ENCODE results near the gene TFEB. TPM values are rescaled to one million over a fixed set of nuclear protein-coding genes. Genes with fewer than 3 reads are reported as not detected.
A peak's percentile ranks its signal among the peaks of the same experiment; 100 is the strongest.

TFEB gene
- total and polyA plus RNA-seq, 2 donors (not counting 1 experiment from before 2014, with no cell fraction given): 1.9 to 7.6 TPM

DNA sequence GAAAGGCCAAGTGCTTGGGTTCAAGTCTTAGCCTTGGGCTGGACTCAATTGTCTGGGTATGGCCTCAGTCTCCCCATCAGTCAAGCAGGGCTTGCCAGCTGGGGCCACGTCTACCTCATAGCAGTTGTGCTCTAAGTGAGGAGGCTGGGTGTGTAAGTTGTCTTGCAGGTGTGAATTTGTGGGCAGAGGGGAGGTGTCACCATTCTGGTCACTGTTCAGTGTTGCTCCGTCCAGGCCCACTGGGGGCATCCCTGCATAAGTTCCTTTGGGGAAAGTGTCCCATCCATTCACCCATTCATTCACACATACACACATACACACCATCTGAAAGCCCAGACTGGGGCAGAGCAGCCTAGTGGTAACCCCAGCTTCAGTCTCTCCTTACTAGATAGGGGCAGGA, 36.3 kb downstream of the TFEB start:
- H3K79me2 ChIP-seq (ENCODE audit: control insufficient read depth, insufficient read depth, low read length): no peaks in the 10 kb centered on the region
- no peak overlapping the region for H3K4me3 ChIP-seq (replicated peaks in 1 of 4; ENCODE audit: control extremely low read depth in 1 of 4, insufficient read depth in 1 of 4, low read depth in 3 of 4, low read length in 4 of 4)
- H3K4me1 ChIP-seq (ENCODE audit: control insufficient read depth, extremely low read depth, insufficient read depth, low read length): peaks cover 4% of the 10 kb centered on the region
- H3K4me2 ChIP-seq (ENCODE audit: extremely low read depth, insufficient read depth, low read length): no peak overlapping the region
- H3K9ac ChIP-seq (ENCODE audit: insufficient read depth, low read length): no peak overlapping the region
- no peak overlapping the region for H2AFZ ChIP-seq (ENCODE audit: low read length)
- no peaks in the 10 kb centered on the region for H4K20me1 ChIP-seq (ENCODE audit: control insufficient read depth, extremely low read depth, insufficient read depth, low read length)
- peak overlapping the region; percentile 52 for H3K27ac ChIP-seq (ENCODE audit: insufficient read depth, low read length)
- H3K27me3 ChIP-seq (ENCODE audit: control insufficient read depth, insufficient read depth, low read length): no peaks in the 10 kb centered on the region
- no peaks in the 10 kb centered on the region for H3K36me3 ChIP-seq (ENCODE audit: control insufficient read depth, insufficient read depth, low read length)
- no peaks in the 10 kb centered on the region for H3K9me3 ChIP-seq (ENCODE audit: control insufficient read depth, insufficient read depth, low read depth, low read length)
- TF ChIP-seq EZH2 (IDR thresholded peaks at IDR 0.05; ENCODE audit: low read length, missing control alignments) (no peak), CTCF (conservative IDR thresholded peaks at IDR 0.05 in 1 of 2, IDR thresholded peaks at IDR 0.05 in 1 of 2; ENCODE audit: low read depth in 1 of 2, low read length in 2 of 2) (no peak)
- no peak for DNase-seq (ENCODE audit: low read depth in 2 of 2)

DNA sequence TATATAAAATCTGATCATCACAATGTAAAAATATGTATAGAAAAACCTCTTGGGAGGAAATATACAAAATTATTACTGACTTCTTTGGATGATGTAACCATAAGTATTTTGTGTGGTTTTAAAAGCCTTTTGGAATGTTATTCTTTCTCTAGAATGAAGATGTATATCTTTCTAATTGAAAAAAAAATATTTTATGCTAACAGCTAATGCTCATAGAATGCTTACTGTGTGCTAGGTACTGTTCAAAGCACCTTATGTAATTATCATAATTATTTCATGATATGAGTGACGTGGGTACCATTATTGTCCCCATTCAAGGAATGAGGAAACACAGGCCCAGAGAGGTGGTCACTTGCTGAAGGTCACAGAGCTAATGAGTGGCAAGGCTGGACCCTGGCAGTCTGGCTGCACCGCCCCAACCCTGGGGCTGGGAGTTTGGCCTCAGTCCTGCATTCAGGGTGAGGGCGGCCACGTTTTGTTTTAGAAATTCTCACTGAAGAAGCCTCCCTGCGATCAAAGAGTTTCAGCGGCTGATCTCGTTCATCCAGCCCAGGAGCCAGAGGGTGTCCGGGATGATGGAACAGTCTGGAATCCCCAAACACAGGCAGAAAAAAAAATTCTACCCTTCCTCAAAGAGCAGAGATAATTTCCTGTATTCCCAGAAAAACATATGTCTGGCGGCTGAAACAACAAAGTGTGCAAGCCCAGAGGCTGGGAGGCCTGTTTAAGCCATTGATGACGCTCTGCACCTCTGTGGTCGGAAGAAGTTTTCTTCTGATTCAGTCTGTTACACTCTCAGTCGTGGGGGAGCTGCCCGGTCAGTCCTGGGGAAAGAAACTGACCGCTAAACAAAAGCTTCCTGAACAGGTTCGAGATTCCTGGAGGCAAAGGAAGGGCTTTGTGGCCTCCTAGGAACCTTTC, 37.3 kb downstream of the TFEB start:
- Histone ChIP-seq H3K9me3 (ENCODE audit: control insufficient read depth, insufficient read depth, low read depth, low read length) (no peaks in the 10 kb centered on the region), H4K20me1 (ENCODE audit: control insufficient read depth, extremely low read depth, insufficient read depth, low read length) (no peaks in the 10 kb centered on the region), H2AFZ (ENCODE audit: low read length) (no peak overlapping the region), H3K27me3 (ENCODE audit: control insufficient read depth, insufficient read depth, low read length) (no peaks in the 10 kb centered on the region), H3K27ac (ENCODE audit: insufficient read depth, low read length) (peak overlapping the region; percentile 52), H3K4me3 (replicated peaks in 1 of 4; ENCODE audit: control extremely low read depth in 1 of 4, insufficient read depth in 1 of 4, low read depth in 3 of 4, low read length in 4 of 4) (no peak overlapping the region), H3K79me2 (ENCODE audit: control insufficient read depth, insufficient read depth, low read length) (no peaks in the 10 kb centered on the region), H3K9ac (ENCODE audit: insufficient read depth, low read length) (no peak overlapping the region), H3K4me1 (ENCODE audit: control insufficient read depth, extremely low read depth, insufficient read depth, low read length) (peaks cover 4% of the 10 kb centered on the region), H3K4me2 (ENCODE audit: extremely low read depth, insufficient read depth, low read length) (no peak overlapping the region), H3K36me3 (ENCODE audit: control insufficient read depth, insufficient read depth, low read length) (no peaks in the 10 kb centered on the region)
- no peak for TF ChIP-seq CTCF (conservative IDR thresholded peaks at IDR 0.05 in 1 of 2, IDR thresholded peaks at IDR 0.05 in 1 of 2; ENCODE audit: low read depth in 1 of 2, low read length in 2 of 2)
- TF ChIP-seq EZH2 (IDR thresholded peaks at IDR 0.05; ENCODE audit: low read length, missing control alignments): no peak
- DNase-seq (ENCODE audit: low read depth in 2 of 2): peak; percentile 77 to 98

- Histone ChIP-seq H3K36me3 (ENCODE audit: control insufficient read depth, insufficient read depth, low read length) (no peaks in the 10 kb centered on the region), H3K27ac (ENCODE audit: insufficient read depth, low read length) (no peak overlapping the region), H2AFZ (ENCODE audit: low read length) (no peak overlapping the region), H3K9me3 (ENCODE audit: control insufficient read depth, insufficient read depth, low read depth, low read length) (no peaks in the 10 kb centered on the region), H3K4me2 (ENCODE audit: extremely low read depth, insufficient read depth, low read length) (no peak overlapping the region), H3K9ac (ENCODE audit: insufficient read depth, low read length) (no peak overlapping the region), H4K20me1 (ENCODE audit: control insufficient read depth, extremely low read depth, insufficient read depth, low read length) (no peaks in the 10 kb centered on the region), H3K4me3 (replicated peaks in 1 of 4; ENCODE audit: control extremely low read depth in 1 of 4, insufficient read depth in 1 of 4, low read depth in 3 of 4, low read length in 4 of 4) (no peak overlapping the region), H3K4me1 (ENCODE audit: control insufficient read depth, extremely low read depth, insufficient read depth, low read length) (peaks cover 4% of the 10 kb centered on the region), H3K27me3 (ENCODE audit: control insufficient read depth, insufficient read depth, low read length) (no peaks in the 10 kb centered on the region), H3K79me2 (ENCODE audit: control insufficient read depth, insufficient read depth, low read length) (no peaks in the 10 kb centered on the region)
- no peak for DNase-seq (ENCODE audit: low read depth in 2 of 2)
- TF ChIP-seq CTCF (conservative IDR thresholded peaks at IDR 0.05 in 1 of 2, IDR thresholded peaks at IDR 0.05 in 1 of 2; ENCODE audit: low read depth in 1 of 2, low read length in 2 of 2) (no peak), EZH2 (IDR thresholded peaks at IDR 0.05; ENCODE audit: low read length, missing control alignments) (no peak)
These were observed 38.6 kb downstream of the TFEB start for GRCh38 chr6:41696788-41697187.
